ENCODE data around the gene LIMCH1.

- TF ChIP-seq POLR2AphosphoS5 (IDR thresholded peaks at IDR 0.05; ENCODE audit: borderline replicate concordance, low read depth, low read length) (no peak), EZH2 (IDR thresholded peaks at IDR 0.05) (no peak)
These were observed 76.6 kb downstream of the LIMCH1 start for GRCh38 chr4:41614519-41614918.
